ENCODE results near the gene STOX2. TPM values are rescaled to one million over a fixed set of nuclear protein-coding genes. Genes with fewer than 3 reads are reported as not detected.

The STOX2 gene
- total RNA-seq, 1 donor from 2014 or later = 11.6 TPM

DNA sequence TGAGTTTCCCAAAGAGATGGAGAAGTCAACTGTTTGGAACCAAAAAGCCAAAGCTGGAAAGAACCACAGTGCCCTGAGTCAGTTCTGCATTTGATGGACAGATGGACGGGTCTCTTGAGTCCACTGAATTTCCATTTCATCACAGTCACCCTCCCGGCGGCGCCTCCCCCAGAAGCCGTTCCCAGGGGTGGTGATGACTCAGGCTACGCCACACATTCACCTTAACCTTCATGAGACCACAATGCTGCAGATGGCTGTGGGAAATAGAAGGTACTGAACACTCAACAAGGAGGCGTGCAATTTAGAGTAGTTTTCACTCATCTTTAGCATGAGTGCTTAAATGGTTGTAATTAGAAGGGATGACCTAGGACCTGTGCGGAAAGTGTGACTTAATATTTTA is 61.3 kb downstream of the STOX2 start:
- H4K20me1 ChIP-seq (ENCODE audit: low read depth) = peaks cover 7% of the 10 kb centered on the region
- H3F3A ChIP-seq (ENCODE audit: low read depth) = no peaks in the 10 kb centered on the region
- H3K4me1 ChIP-seq = peaks cover 22% of the 10 kb centered on the region
- H3K27me3 ChIP-seq = no peaks in the 10 kb centered on the region
- H3K4me3 Mint-ChIP-seq = no peak overlapping the region
- no peak for TF ChIP-seq EZH2phosphoT487 (IDR thresholded peaks at IDR 0.05)
- no peak for TF ChIP-seq EZH2 (IDR thresholded peaks at IDR 0.05)
- TF ChIP-seq, protein P1, sequence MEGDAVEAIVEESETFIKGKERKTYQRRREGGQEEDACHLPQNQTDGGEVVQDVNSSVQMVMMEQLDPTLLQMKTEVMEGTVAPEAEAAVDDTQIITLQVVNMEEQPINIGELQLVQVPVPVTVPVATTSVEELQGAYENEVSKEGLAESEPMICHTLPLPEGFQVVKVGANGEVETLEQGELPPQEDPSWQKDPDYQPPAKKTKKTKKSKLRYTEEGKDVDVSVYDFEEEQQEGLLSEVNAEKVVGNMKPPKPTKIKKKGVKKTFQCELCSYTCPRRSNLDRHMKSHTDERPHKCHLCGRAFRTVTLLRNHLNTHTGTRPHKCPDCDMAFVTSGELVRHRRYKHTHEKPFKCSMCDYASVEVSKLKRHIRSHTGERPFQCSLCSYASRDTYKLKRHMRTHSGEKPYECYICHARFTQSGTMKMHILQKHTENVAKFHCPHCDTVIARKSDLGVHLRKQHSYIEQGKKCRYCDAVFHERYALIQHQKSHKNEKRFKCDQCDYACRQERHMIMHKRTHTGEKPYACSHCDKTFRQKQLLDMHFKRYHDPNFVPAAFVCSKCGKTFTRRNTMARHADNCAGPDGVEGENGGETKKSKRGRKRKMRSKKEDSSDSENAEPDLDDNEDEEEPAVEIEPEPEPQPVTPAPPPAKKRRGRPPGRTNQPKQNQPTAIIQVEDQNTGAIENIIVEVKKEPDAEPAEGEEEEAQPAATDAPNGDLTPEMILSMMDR (IDR thresholded peaks at IDR 0.05) = no peak
- H3K9me3 ChIP-seq (ENCODE audit: low read depth) = no peaks in the 10 kb centered on the region
- H3K27ac Mint-ChIP-seq = no peak overlapping the region
- H3K79me2 ChIP-seq (ENCODE audit: low read depth) = peaks cover 30% of the 10 kb centered on the region
- no peak overlapping the region for H3K4me3 ChIP-seq
- H3K9ac ChIP-seq = no peak overlapping the region
- H3K27ac ChIP-seq = no peak overlapping the region
- peaks cover 33% of the 10 kb centered on the region for H3K36me3 Mint-ChIP-seq
- H3K9me3 Mint-ChIP-seq = peaks cover 11% of the 10 kb centered on the region
- H3K36me3 ChIP-seq = no peaks in the 10 kb centered on the region
- H2AFZ ChIP-seq (replicated peaks) = no peak overlapping the region
- no peak overlapping the region for H3K4me2 ChIP-seq
- H3K4me1 Mint-ChIP-seq = peaks cover 41% of the 10 kb centered on the region
- no peak for DNase-seq (ENCODE audit: low spot score)
- peaks cover 2% of the 10 kb centered on the region for H3K27me3 Mint-ChIP-seq (ENCODE audit: insufficient read depth, low read depth)

DNA sequence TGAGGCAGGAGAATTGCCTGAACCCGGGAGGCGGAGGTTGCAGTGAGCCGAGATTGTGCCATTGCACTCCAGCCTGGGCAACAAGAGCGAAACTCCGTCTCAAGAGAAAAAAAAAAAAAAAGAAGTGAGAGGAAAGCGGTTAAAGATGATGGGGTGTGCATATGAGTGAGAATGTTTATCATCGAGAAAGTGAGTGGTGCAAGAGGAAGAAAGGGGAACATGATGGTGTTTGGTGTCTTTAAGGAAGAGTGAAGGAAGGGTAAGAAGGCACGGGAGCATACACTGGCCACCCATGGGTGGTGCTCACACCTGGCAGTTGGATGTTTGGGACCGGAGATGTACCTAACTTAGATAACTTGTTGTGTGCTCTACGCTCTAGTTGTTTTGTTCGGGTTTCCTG is 62.2 kb downstream of the STOX2 start:
- H3K36me3 Mint-ChIP-seq = peaks cover 37% of the 10 kb centered on the region
- peaks cover 13% of the 10 kb centered on the region for H3K4me1 ChIP-seq
- peaks cover 14% of the 10 kb centered on the region for H3K9me3 Mint-ChIP-seq
- H3K79me2 ChIP-seq (ENCODE audit: low read depth) = peaks cover 30% of the 10 kb centered on the region
- no peaks in the 10 kb centered on the region for H3K9me3 ChIP-seq (ENCODE audit: low read depth)
- no peak overlapping the region for H3K27ac ChIP-seq
- no peak overlapping the region for H3K9ac ChIP-seq
- no peak overlapping the region for H3K4me2 ChIP-seq
- TF ChIP-seq EZH2 (IDR thresholded peaks at IDR 0.05) = no peak
- TF ChIP-seq, protein P1 (IDR thresholded peaks at IDR 0.05) = no peak
- no peak for TF ChIP-seq EZH2phosphoT487 (IDR thresholded peaks at IDR 0.05)
- no peak overlapping the region for H2AFZ ChIP-seq (replicated peaks)
- no peaks in the 10 kb centered on the region for H3K36me3 ChIP-seq
- H3K4me3 Mint-ChIP-seq = no peak overlapping the region
- no peaks in the 10 kb centered on the region for H3F3A ChIP-seq (ENCODE audit: low read depth)
- H3K4me1 Mint-ChIP-seq = peaks cover 33% of the 10 kb centered on the region
- no peaks in the 10 kb centered on the region for H3K27me3 ChIP-seq
- no peaks in the 10 kb centered on the region for H4K20me1 ChIP-seq (ENCODE audit: low read depth)
- DNase-seq (ENCODE audit: low spot score) = no peak
- H3K4me3 ChIP-seq = no peak overlapping the region
- H3K27ac Mint-ChIP-seq = no peak overlapping the region
- H3K27me3 Mint-ChIP-seq (ENCODE audit: insufficient read depth, low read depth) = peaks cover 2% of the 10 kb centered on the region

GRCh38 chr4:183968502-183968901 is 63.4 kb downstream of the STOX2 start:
- Histone ChIP-seq H3K9ac (no peak overlapping the region), H3K79me2 (ENCODE audit: low read depth) (peaks cover 18% of the 10 kb centered on the region), H3K4me2 (peak overlapping the region; percentile 50), H3K27me3 (no peaks in the 10 kb centered on the region), H2AFZ (replicated peaks) (no peak overlapping the region), H3K27ac (no peak overlapping the region), H3F3A (ENCODE audit: low read depth) (no peaks in the 10 kb centered on the region), H3K4me1 (peaks cover 9% of the 10 kb centered on the region), H3K36me3 (no peaks in the 10 kb centered on the region), H3K4me3 (no peak overlapping the region), H3K9me3 (ENCODE audit: low read depth) (no peaks in the 10 kb centered on the region), H4K20me1 (ENCODE audit: low read depth) (no peaks in the 10 kb centered on the region)
- DNase-seq (ENCODE audit: low spot score) = peak; percentile 39
- Mint-ChIP-seq H3K27ac (peak overlapping the region; percentile 84), H3K36me3 (peaks cover 44% of the 10 kb centered on the region), H3K27me3 (ENCODE audit: insufficient read depth, low read depth) (peaks cover 2% of the 10 kb centered on the region), H3K9me3 (peaks cover 25% of the 10 kb centered on the region), H3K4me3 (no peak overlapping the region), H3K4me1 (peaks cover 24% of the 10 kb centered on the region)
- TF ChIP-seq, protein P1 (IDR thresholded peaks at IDR 0.05) = no peak
- no peak for TF ChIP-seq EZH2 (IDR thresholded peaks at IDR 0.05)
- TF ChIP-seq EZH2phosphoT487 (IDR thresholded peaks at IDR 0.05) = no peak

Data from neural progenitor cell (in vitro differentiated cells).